T47D (cell line): ENCODE data around the gene TBX5.

Source experiments
- DNase-seq, 2 experiments: peaks; one replicate each; pipeline versions ENCODE4 v3.0.0 to v3.0.0-alpha.2; 2011 to 2012; ENCODE audit warnings: low read depth in 1 of 2, low spot score in 1 of 2
- JUND ChIP-seq: IDR thresholded peaks from 2 replicates; pipeline ENCODE4 v1.6.1; 2012; ENCODE audit warnings: low read depth
- in situ Hi-C: cut with HindIII; loops from 2 replicates; pipeline ENCODE4 v1.10.0; 2016; ENCODE audit warnings: low sequenced_read_pairs, low pct_unique_long_range_greater_than_20kb

Gene TBX5

GRCh38 chr12:114405519-114406271 is at the start of gene TBX5:
TBX5 (minus strand) TSS chr12:114406144; CDS start chr12:114403898, 2,246 bp downstream.
- in situ Hi-C loops: no loop called here
- TF ChIP-seq JUND: no peak
- no peak for DNase-seq

- no peak for TF ChIP-seq JUND
- in situ Hi-C loops: no loop called here
- DNase-seq: no peak
These were observed 45.7 kb upstream of the TBX5 start for GRCh38 chr12:114451657-114452056.

- DNase-seq: no peak
- in situ Hi-C loops: no loop called here
These were observed 44.8 kb upstream of the TBX5 start for GRCh38 chr12:114450515-114451300.

GRCh38 chr12:114450019-114450418 is 44.1 kb upstream of the TBX5 start:
- DNase-seq: no peak
- no peak for TF ChIP-seq JUND
- in situ Hi-C loops: no loop called here

More at GRCh38 chr12:114450515-114451300, 44.8 kb upstream of the TBX5 start:
- no peak for TF ChIP-seq JUND

GRCh38 chr12:114448618-114448933 is 42.6 kb upstream of the TBX5 start:
- in situ Hi-C loops: no loop called here
- TF ChIP-seq JUND: no peak
- DNase-seq: no peak

- in situ Hi-C loops: no loop called here
- no peak for TF ChIP-seq JUND
- DNase-seq: no peak
These were observed 42.1 kb upstream of the TBX5 start for GRCh38 chr12:114447799-114448617.

- DNase-seq: no peak
- in situ Hi-C loops: no loop called here
- TF ChIP-seq JUND: no peak
These were observed 41.4 kb upstream of the TBX5 start for GRCh38 chr12:114447274-114447716.

- in situ Hi-C loops: no loop called here
- no peak for DNase-seq
- TF ChIP-seq JUND: no peak
These were observed 39.7 kb upstream of the TBX5 start for GRCh38 chr12:114445401-114446323.

- DNase-seq: no peak
- TF ChIP-seq JUND: no peak
- in situ Hi-C loops: no loop called here
These were observed 38.7 kb upstream of the TBX5 start for GRCh38 chr12:114444422-114445279.

GRCh38 chr12:114443607-114444421 is 37.9 kb upstream of the TBX5 start:
- in situ Hi-C loops: no loop called here
- DNase-seq: no peak
- TF ChIP-seq JUND: no peak
